Lung (tissue), 13 donors: Measurements from ENCODE around the gene MRPL12. TPM values are rescaled to one million over a fixed set of nuclear protein-coding genes. Genes with fewer than 3 reads are reported as not detected.

ENCODE experiments used
- ATAC-seq: fragments of 200-7000 bp; cut with Tn5 transposase; one replicate; pipeline ENCODE4 v1.9.1; 2020; ENCODE audit warnings: moderate number of reproducible peaks; ENCODE audit not compliant: insufficient read depth, low FRiP score
- DNase-seq, 3 donors: peaks; one replicate each; pipeline ENCODE4 v3.0.0-alpha.2; 2013 to 2017
- H3K27ac ChIP-seq, 2 donors: one replicate each; pipeline ENCODE4 v1.5.1; 2013; ENCODE audit warnings: mild to moderate bottlenecking in 2 of 2, moderate library complexity in 2 of 2, control low read depth in 1 of 2, inconsistent platforms in 1 of 2, low read depth in 1 of 2, low read length in 1 of 2
- H3K27me3 ChIP-seq, 3 donors: one replicate each; pipeline ENCODE4 v1.5.1; 2013; ENCODE audit warnings: low read length in 2 of 3; ENCODE audit not compliant: control insufficient read depth in 3 of 3, insufficient read depth in 3 of 3
- H3K36me3 ChIP-seq, 4 donors: one replicate each; pipeline ENCODE4 v1.5.1; 2013; ENCODE audit warnings: low read length in 4 of 4, mild to moderate bottlenecking in 1 of 4, moderate library complexity in 1 of 4; ENCODE audit not compliant: control insufficient read depth in 4 of 4, insufficient read depth in 4 of 4
- H3K4me1 ChIP-seq, 5 donors: one replicate each; pipeline ENCODE4 v1.5.1; 2013; ENCODE audit warnings: low read length in 5 of 5, mild to moderate bottlenecking in 2 of 5, moderate library complexity in 1 of 5; ENCODE audit not compliant: control insufficient read depth in 5 of 5, insufficient read depth in 5 of 5
- H3K4me3 ChIP-seq: one replicate; pipeline ENCODE4 v1.5.1; 2013; ENCODE audit warnings: mild to moderate bottlenecking, control low read depth, moderate library complexity
- H3K9ac ChIP-seq, 2 donors: one replicate each; pipeline ENCODE4 v1.5.1; 2013; ENCODE audit warnings: low read length in 2 of 2, control low read depth in 1 of 2; ENCODE audit not compliant: insufficient read depth in 1 of 2
- H3K9me3 ChIP-seq, 4 donors: one replicate each; pipeline ENCODE4 v1.5.1; 2013; ENCODE audit warnings: low read length in 3 of 4, mild to moderate bottlenecking in 1 of 4, moderate library complexity in 1 of 4; ENCODE audit not compliant: control insufficient read depth in 4 of 4, insufficient read depth in 3 of 4
- WGBS, 2 donors: extraction: QIAGEN DNeasy Blood & Tissue Kit; methylation state at CpG; one replicate each; pipeline ENCODE4 v1.1.7; 2013; 5-methylcytosine and 5-hydroxymethylcytosine counted together
- polyA plus RNA-seq, 2 donors: library from polyadenylated mRNA; stranded (reverse); fragments of 200-250 nt; gene quantifications; one replicate each; pipeline ENCODE4 v1.2.1, GENCODE V29; 2013
- small RNA-seq: library from RNA; depleted of rRNA; stranded (forward); fragments of <200 nt; gene quantifications from one replicate; pipeline ENCODE3, GENCODE V24; 2014; ENCODE audit warnings: low replicate concordance
- total RNA-seq, 2 donors: library from RNA; depleted of rRNA in 1 of 2; stranded (reverse); fragments of >200 nt in 1 of 2; gene quantifications; one replicate each; pipeline ENCODE4 v1.2.1, GENCODE V29; 2014 to 2021
- TF ChIP-seq, protein P1 (sequence below): IDR thresholded peaks from 2 replicates; pipeline ENCODE4 v1.5.1; 2012; ENCODE audit warnings: mild to moderate bottlenecking; ENCODE audit errors: control extremely low read depth, extremely low read depth
- donor health status: control.
- donor health status: control.
- donor health status: Bipolar disorder and iron deficiency.
- donor health status: healthy.
- donor health status: DM: yes; HTN: yes; CAD: no.

MRPL12 gene
- total and polyA plus RNA-seq, 4 donors: 6.1 to 154 (median 104) TPM

DNA sequence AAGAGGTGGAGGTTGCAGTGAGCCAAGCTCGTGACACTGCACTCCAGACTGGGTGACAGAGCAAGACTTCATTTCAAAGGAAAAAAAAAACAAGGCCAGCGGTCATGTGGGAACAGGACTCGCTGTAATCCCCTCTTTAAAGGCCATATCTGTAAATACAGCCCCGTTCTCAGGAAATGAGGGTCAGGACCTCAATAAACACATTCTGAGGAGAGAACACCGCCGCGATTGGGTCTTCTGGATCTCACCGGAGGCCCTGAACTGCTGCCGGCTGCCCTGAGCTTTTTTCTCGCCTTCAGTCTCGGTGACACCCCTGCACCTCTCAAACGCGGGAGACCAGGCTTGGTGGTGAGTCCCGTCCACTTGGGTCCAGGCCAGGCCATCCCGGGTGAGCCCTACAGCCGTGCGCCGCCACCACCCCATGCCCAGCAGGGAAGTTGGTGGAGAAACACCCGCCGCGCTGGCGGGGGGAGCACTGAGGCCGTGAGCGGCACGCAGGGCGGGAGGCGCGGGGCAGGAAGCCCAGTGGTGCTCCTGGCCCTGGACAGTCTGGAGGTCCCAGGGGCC lies 37.3 kb downstream of the MRPL12 start:
- no peaks in the 10 kb centered on the region for H3K9me3 ChIP-seq
- DNase-seq (no peak), ATAC-seq (no peak)
- H3K9ac ChIP-seq: no peak overlapping the region
- peaks cover 0 to 4% (median 0%) of the 10 kb centered on the region in 5 donors for H3K4me1 ChIP-seq
- H3K36me3 ChIP-seq: no peaks in the 10 kb centered on the region
- TF ChIP-seq, protein P1, sequence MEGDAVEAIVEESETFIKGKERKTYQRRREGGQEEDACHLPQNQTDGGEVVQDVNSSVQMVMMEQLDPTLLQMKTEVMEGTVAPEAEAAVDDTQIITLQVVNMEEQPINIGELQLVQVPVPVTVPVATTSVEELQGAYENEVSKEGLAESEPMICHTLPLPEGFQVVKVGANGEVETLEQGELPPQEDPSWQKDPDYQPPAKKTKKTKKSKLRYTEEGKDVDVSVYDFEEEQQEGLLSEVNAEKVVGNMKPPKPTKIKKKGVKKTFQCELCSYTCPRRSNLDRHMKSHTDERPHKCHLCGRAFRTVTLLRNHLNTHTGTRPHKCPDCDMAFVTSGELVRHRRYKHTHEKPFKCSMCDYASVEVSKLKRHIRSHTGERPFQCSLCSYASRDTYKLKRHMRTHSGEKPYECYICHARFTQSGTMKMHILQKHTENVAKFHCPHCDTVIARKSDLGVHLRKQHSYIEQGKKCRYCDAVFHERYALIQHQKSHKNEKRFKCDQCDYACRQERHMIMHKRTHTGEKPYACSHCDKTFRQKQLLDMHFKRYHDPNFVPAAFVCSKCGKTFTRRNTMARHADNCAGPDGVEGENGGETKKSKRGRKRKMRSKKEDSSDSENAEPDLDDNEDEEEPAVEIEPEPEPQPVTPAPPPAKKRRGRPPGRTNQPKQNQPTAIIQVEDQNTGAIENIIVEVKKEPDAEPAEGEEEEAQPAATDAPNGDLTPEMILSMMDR: no peak
- peaks cover 0 to 4% (median 0%) of the 10 kb centered on the region in 3 donors for H3K27me3 ChIP-seq
- no peak overlapping the region for H3K27ac ChIP-seq
- WGBS, 2 donors: 22 to 28% methylated on average over 28 of the region's 28 CpGs
- no peak overlapping the region for H3K4me3 ChIP-seq

- no peaks in the 10 kb centered on the region for H3K36me3 ChIP-seq
- H3K27ac ChIP-seq: no peak overlapping the region
- no peaks in the 10 kb centered on the region for H3K9me3 ChIP-seq
- ATAC-seq: no peak
- TF ChIP-seq, protein P1: no peak
- no peak for DNase-seq
- peaks cover 0 to 4% (median 0%) of the 10 kb centered on the region in 3 donors for H3K27me3 ChIP-seq
- no peak overlapping the region for H3K4me3 ChIP-seq
- no peak overlapping the region for H3K9ac ChIP-seq
- no peaks in the 10 kb centered on the region for H3K4me1 ChIP-seq
- WGBS, 2 donors: 40 to 48% methylated on average over 17 to 22 of the region's 22 CpGs
Observed at GRCh38 chr17:81741049-81741593, 38.0 kb downstream of the MRPL12 start.

DNA sequence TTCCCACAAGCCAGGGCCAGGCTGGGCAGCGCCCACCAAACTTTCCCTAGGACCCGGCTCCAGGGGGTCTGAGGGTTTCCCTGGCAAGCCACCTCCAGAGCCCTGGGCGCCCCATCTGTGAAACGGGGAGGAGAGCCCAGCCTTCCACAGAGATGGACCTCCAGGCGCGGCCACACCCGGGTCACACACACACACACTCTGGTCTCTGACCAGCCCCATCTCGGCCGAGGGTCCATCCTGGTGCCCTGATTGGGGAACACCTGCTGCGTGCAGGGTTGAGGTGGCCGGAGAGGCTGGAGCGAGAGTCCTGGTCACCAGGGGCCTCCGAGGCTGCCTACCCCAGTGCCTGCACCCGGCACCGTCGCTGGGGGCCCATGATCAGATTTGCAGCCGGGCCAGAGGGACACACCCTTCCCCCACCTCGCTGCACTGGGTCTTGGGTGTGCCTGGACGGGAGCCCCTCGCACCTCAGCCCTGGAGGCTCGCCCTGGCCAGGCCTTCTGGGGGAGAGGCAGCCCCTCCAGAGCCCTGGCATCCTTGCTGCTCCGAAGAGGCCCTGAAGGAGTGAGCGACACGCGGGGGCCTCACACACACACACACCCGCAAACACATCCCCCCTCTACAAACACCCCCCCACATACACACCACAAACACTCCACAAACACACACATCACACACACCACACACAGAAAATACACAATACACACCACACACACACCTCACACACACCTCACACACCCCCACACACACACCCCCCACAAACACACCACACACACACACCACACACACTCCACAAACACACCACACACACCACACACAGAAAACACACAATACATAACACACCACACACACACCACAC lies 38.7 kb downstream of the MRPL12 start:
- ATAC-seq: no peak

More for the DNA sequence above, 38.7 kb downstream of the MRPL12 start:
- no peak for DNase-seq
- TF ChIP-seq, protein P1: no peak
- no peaks in the 10 kb centered on the region for H3K36me3 ChIP-seq
- H3K4me1 ChIP-seq: no peaks in the 10 kb centered on the region
- H3K4me3 ChIP-seq: no peak overlapping the region
- 57 to 78% methylated on average over 25 to 26 of the region's 26 CpGs for WGBS, 2 donors
- H3K9me3 ChIP-seq: no peaks in the 10 kb centered on the region
- H3K27me3 ChIP-seq: peaks cover 0 to 4% (median 0%) of the 10 kb centered on the region in 3 donors
- no peak overlapping the region for H3K27ac ChIP-seq
- no peak overlapping the region for H3K9ac ChIP-seq

Small RNA genes lying within 50 kb of the gene (small RNA-seq; reads per million reads assigned to genes)
- 0.08 reads per million for gene MIR6786

Other genes starting within 250 kb of the MRPL12 start
- 1,000 to 10,000 TPM; 3,059 to 3,066 TPM for gene ACTG1, start 190.6 kb upstream of the MRPL12 start, total RNA-seq
- 1,000 to 10,000 TPM; 1,461 to 4,301 TPM for gene ACTG1, start 190.6 kb upstream of the MRPL12 start, polyA plus RNA-seq
- gene FSCN2, start 175.0 kb upstream of the MRPL12 start, total RNA-seq: 1 to 10 TPM; 2.1 to 3.9 TPM
- gene FSCN2, start 175.0 kb upstream of the MRPL12 start, polyA plus RNA-seq: 1 to 10 TPM in 1 of 2 donors, under 1 TPM in 1; 0.46 to 1.8 TPM
- 10 to 100 TPM; 20.8 to 34.4 TPM for gene FAAP100, start 151.0 kb upstream of the MRPL12 start, total RNA-seq
- gene FAAP100, start 151.0 kb upstream of the MRPL12 start, polyA plus RNA-seq: 10 to 100 TPM; 21.4 to 29.3 TPM
- gene NPLOC4, start 66.3 kb upstream of the MRPL12 start, total RNA-seq: 10 to 100 TPM; 47.8 to 98.0 TPM
- gene NPLOC4, start 66.3 kb upstream of the MRPL12 start, polyA plus RNA-seq: 10 to 100 TPM; 30.1 to 54.8 TPM
- gene TSPAN10, start 66.2 kb upstream of the MRPL12 start, total RNA-seq: 1 to 10 TPM; 1.4 to 4.7 TPM
- gene TSPAN10, start 66.2 kb upstream of the MRPL12 start, polyA plus RNA-seq: under 1 TPM; 0.61 to 0.85 TPM
- gene PDE6G, start 46.8 kb upstream of the MRPL12 start, total RNA-seq: 1 to 10 TPM in 1 of 2 donors, not detected in 1; 1.8 TPM
- gene PDE6G, start 46.8 kb upstream of the MRPL12 start, polyA plus RNA-seq: 1 to 10 TPM; 1.8 to 2.1 TPM
- 10 to 100 TPM in 1 of 2 donors, 1 to 10 TPM in 1; 8.9 to 35.1 TPM for gene OXLD1, start 36.8 kb upstream of the MRPL12 start, total RNA-seq
- 10 to 100 TPM; 61.3 to 77.7 TPM for gene OXLD1, start 36.8 kb upstream of the MRPL12 start, polyA plus RNA-seq
- gene CCDC137, start 36.6 kb upstream of the MRPL12 start, total RNA-seq: 10 to 100 TPM; 10.2 to 23.6 TPM
- 10 to 100 TPM; 16.6 to 16.8 TPM for gene CCDC137, start 36.6 kb upstream of the MRPL12 start, polyA plus RNA-seq
- gene ARL16, start 19.6 kb upstream of the MRPL12 start, total RNA-seq: 10 to 100 TPM; 27.4 to 31.8 TPM
- 10 to 100 TPM; 27.8 to 59.5 TPM for gene ARL16, start 19.6 kb upstream of the MRPL12 start, polyA plus RNA-seq
- 100 to 1,000 TPM in 1 of 2 donors, 10 to 100 TPM in 1; 51.5 to 128 TPM for gene HGS, start 19.4 kb upstream of the MRPL12 start, total RNA-seq
- gene HGS, start 19.4 kb upstream of the MRPL12 start, polyA plus RNA-seq: 100 to 1,000 TPM; 100 to 115 TPM
- 10 to 100 TPM in 1 of 2 donors, 1 to 10 TPM in 1; 4.3 to 21.0 TPM for gene SLC25A10, start 8.9 kb downstream of the MRPL12 start, total RNA-seq
- gene SLC25A10, start 8.9 kb downstream of the MRPL12 start, polyA plus RNA-seq: 10 to 100 TPM; 13.0 to 21.5 TPM
- under 1 TPM in 1 of 2 donors, not detected in 1; 0.11 TPM for gene GCGR, start 100.8 kb downstream of the MRPL12 start, total RNA-seq
- under 1 TPM; 0.09 to 0.12 TPM for gene GCGR, start 100.8 kb downstream of the MRPL12 start, polyA plus RNA-seq
- 10 to 100 TPM; 47.6 to 96.2 TPM for gene MCRIP1, start 129.9 kb downstream of the MRPL12 start, total RNA-seq
- gene MCRIP1, start 129.9 kb downstream of the MRPL12 start, polyA plus RNA-seq: 100 to 1,000 TPM; 117 to 188 TPM
- not detected for gene PPP1R27, start 131.7 kb downstream of the MRPL12 start, total RNA-seq
- under 1 TPM in 1 of 2 donors, not detected in 1; 0.13 TPM for gene PPP1R27, start 131.7 kb downstream of the MRPL12 start, polyA plus RNA-seq
- gene P4HB, start 157.2 kb downstream of the MRPL12 start, total RNA-seq: 100 to 1,000 TPM; 356 to 990 TPM
- gene P4HB, start 157.2 kb downstream of the MRPL12 start, polyA plus RNA-seq: 100 to 1,000 TPM; 695 to 862 TPM
- 100 to 1,000 TPM; 118 to 558 TPM for gene ARHGDIA, start 168.0 kb downstream of the MRPL12 start, total RNA-seq
- gene ARHGDIA, start 168.0 kb downstream of the MRPL12 start, polyA plus RNA-seq: 100 to 1,000 TPM; 327 to 464 TPM
- 10 to 100 TPM; 46.5 to 79.5 TPM for gene ALYREF, start 188.2 kb downstream of the MRPL12 start, total RNA-seq
- 10 to 100 TPM; 26.1 to 65.8 TPM for gene ALYREF, start 188.2 kb downstream of the MRPL12 start, polyA plus RNA-seq
- 100 to 1,000 TPM in 1 of 2 donors, 10 to 100 TPM in 1; 36.0 to 132 TPM for gene ANAPC11, start 188.4 kb downstream of the MRPL12 start, total RNA-seq
- gene ANAPC11, start 188.4 kb downstream of the MRPL12 start, polyA plus RNA-seq: 100 to 1,000 TPM; 236 to 293 TPM
- under 1 TPM; 0.48 to 0.55 TPM for gene NPB, start 198.9 kb downstream of the MRPL12 start, total RNA-seq
- gene NPB, start 198.9 kb downstream of the MRPL12 start, polyA plus RNA-seq: under 1 TPM; 0.41 to 0.44 TPM
- 10 to 100 TPM; 23.0 to 81.3 TPM for gene PCYT2, start 208.0 kb downstream of the MRPL12 start, total RNA-seq
- 10 to 100 TPM; 53.8 to 91.6 TPM for gene PCYT2, start 208.0 kb downstream of the MRPL12 start, polyA plus RNA-seq
- 10 to 100 TPM; 14.7 to 43.4 TPM for gene SIRT7, start 214.8 kb downstream of the MRPL12 start, total RNA-seq
- gene SIRT7, start 214.8 kb downstream of the MRPL12 start, polyA plus RNA-seq: 10 to 100 TPM; 30.5 to 35.3 TPM
- 10 to 100 TPM; 11.9 to 33.3 TPM for gene MAFG, start 224.4 kb downstream of the MRPL12 start, total RNA-seq
- 10 to 100 TPM; 17.2 to 29.3 TPM for gene MAFG, start 224.4 kb downstream of the MRPL12 start, polyA plus RNA-seq
- gene PYCR1, start 233.9 kb downstream of the MRPL12 start, total RNA-seq: 10 to 100 TPM; 17.5 to 73.0 TPM
- gene PYCR1, start 233.9 kb downstream of the MRPL12 start, polyA plus RNA-seq: 10 to 100 TPM; 21.4 to 66.0 TPM
- not detected for gene MYADML2, start 243.9 kb downstream of the MRPL12 start, total RNA-seq
- not detected for gene MYADML2, start 243.9 kb downstream of the MRPL12 start, polyA plus RNA-seq